HepG2 (cell line): Measurements from ENCODE around the gene JMJD8. TPM values are rescaled to one million over a fixed set of nuclear protein-coding genes. Genes with fewer than 3 reads are reported as not detected.

Experiments used
- ATF1 ChIP-seq: IDR thresholded peaks from 2 replicates; pipeline ENCODE4 v1.6.1; 2016; ENCODE audit warnings: mild to moderate bottlenecking, control low read depth
- GABPB1 ChIP-seq: IDR thresholded peaks from 2 replicates; pipeline ENCODE4 v1.6.1; 2016; ENCODE audit warnings: mild to moderate bottlenecking, missing genetic modification reagents, moderate library complexity, missing compliant biosample characterization
- MIXL1 ChIP-seq: IDR thresholded peaks from 2 replicates; pipeline ENCODE4 v1.6.1; 2016
- NFIC ChIP-seq: IDR thresholded peaks from 2 replicates; pipeline ENCODE4 v1.6.1; 2012; ENCODE audit warnings: mild to moderate bottlenecking, low read length, inconsistent platforms
- PHB2 ChIP-seq: fragments of 450-650 bp; IDR thresholded peaks from 2 replicates; pipeline ENCODE4 v1.6.1; 2018; ENCODE audit not compliant: partially characterized antibody
- RNF2 ChIP-seq: fragments of 450-650 bp; conservative IDR thresholded peaks from 2 replicates; pipeline ENCODE4 v1.6.1; 2016; ENCODE audit warnings: low read depth
- SMARCE1 ChIP-seq: fragments of 450-650 bp; IDR thresholded peaks from 2 replicates; pipeline ENCODE4 v1.6.1; 2017; ENCODE audit warnings: borderline replicate concordance
- SMYD3 ChIP-seq: sonication (generic); formaldehyde crosslinking; IDR thresholded peaks from 2 replicates; pipeline ENCODE4 v1.8.1; 2023; ENCODE audit warnings: mild to moderate bottlenecking, missing genetic modification reagents
- TGIF2 ChIP-seq: IDR thresholded peaks from 2 replicates; pipeline ENCODE4 v1.6.1; 2016; ENCODE audit warnings: control low read depth, missing compliant biosample characterization
- ZBTB1 ChIP-seq: sonication (generic); formaldehyde crosslinking; IDR thresholded peaks from 2 replicates; pipeline ENCODE4 v1.4.0; 2020; ENCODE audit warnings: missing genetic modification reagents, borderline replicate concordance
- ZFP90 ChIP-seq: sonication (generic); formaldehyde crosslinking; IDR thresholded peaks from 2 replicates; pipeline ENCODE4 v1.8.0; 2022; ENCODE audit warnings: missing genetic modification reagents, mild to moderate bottlenecking, inconsistent platforms, borderline replicate concordance
- ZMAT3 ChIP-seq: sonication (generic); formaldehyde crosslinking; conservative IDR thresholded peaks from 2 replicates; pipeline ENCODE4 v1.7.0; 2021; ENCODE audit warnings: missing genetic modification reagents
- ZNF251 ChIP-seq: sonication (generic); formaldehyde crosslinking; IDR thresholded peaks from 2 replicates; pipeline ENCODE4 v1.9.0; 2021; ENCODE audit warnings: mild to moderate bottlenecking, missing genetic modification reagents
- ZNF337 ChIP-seq: sonication (generic); formaldehyde crosslinking; IDR thresholded peaks from 2 replicates; pipeline ENCODE4 v1.5.1; 2020; ENCODE audit warnings: missing genetic modification reagents, low read depth, mild to moderate bottlenecking, borderline replicate concordance
- ZNF557 ChIP-seq: sonication (generic); formaldehyde crosslinking; IDR thresholded peaks from 2 replicates; pipeline ENCODE4 v1.4.0; 2020; ENCODE audit warnings: missing genetic modification reagents
- ZNF589 ChIP-seq: sonication (generic); formaldehyde crosslinking; conservative IDR thresholded peaks from 2 replicates; pipeline ENCODE4 v1.8.0; 2022; ENCODE audit warnings: mild to moderate bottlenecking, moderate library complexity, missing genetic modification reagents
- ZNF773 ChIP-seq: sonication (generic); formaldehyde crosslinking; IDR thresholded peaks from 2 replicates; pipeline ENCODE4 v1.4.0; 2020; ENCODE audit warnings: missing genetic modification reagents, borderline replicate concordance
- ZNF776 ChIP-seq: sonication (generic); formaldehyde crosslinking; IDR thresholded peaks from 2 replicates; pipeline ENCODE4 v1.4.0; 2020; ENCODE audit warnings: mild to moderate bottlenecking, missing genetic modification reagents
- ZSCAN29 ChIP-seq: sonication (generic); formaldehyde crosslinking; conservative IDR thresholded peaks from 2 replicates; pipeline ENCODE4 v1.4.0; 2020; ENCODE audit warnings: mild to moderate bottlenecking, missing genetic modification reagents
- polyA plus RNA-seq, 8 experiments: library from polyadenylated mRNA; depleted of rRNA in 3 of 8; stranded (reverse) in 7 of 8; unstranded in 1 of 8; fragments of >200 nt; fragmentation: Illumina TruSeq in 4 of 8; extraction: Trizol in 4 of 8; gene quantifications; 2 replicates each; pipeline versions ENCODE4 v1.2.1 to v1.2.3, GENCODE V29; 2011 to 2016; ENCODE audit warnings: low read depth in 4 of 8, missing spikeins in 1 of 8, mixed read lengths in 1 of 8; ENCODE audit not compliant: insufficient read depth in 1 of 8
- total RNA-seq, 5 experiments: library from RNA; depleted of rRNA; stranded (reverse); fragments of >200 nt; fragmentation: Illumina TruSeq; extraction: Trizol; gene quantifications; 2 replicates each; pipeline ENCODE4 v1.2.3, GENCODE V29; 2016; ENCODE audit warnings: low read depth in 1 of 5
- TF ChIP-seq, protein P1 (sequence below): sonication (generic); formaldehyde crosslinking; IDR thresholded peaks from 2 replicates; pipeline ENCODE4 v1.4.0; 2020; ENCODE audit warnings: mild to moderate bottlenecking, missing genetic modification reagents
- TF ChIP-seq, protein P2 (sequence below): sonication (generic); formaldehyde crosslinking; IDR thresholded peaks from 2 replicates; pipeline ENCODE4 v1.8.1; 2022; ENCODE audit warnings: mild to moderate bottlenecking, missing genetic modification reagents
- TF ChIP-seq, protein P3 (sequence below): sonication (generic); formaldehyde crosslinking; IDR thresholded peaks from 2 replicates; pipeline ENCODE4 v1.4.0; 2020; ENCODE audit warnings: missing genetic modification reagents
- TF ChIP-seq, protein P4 (sequence below): sonication (generic); formaldehyde crosslinking; IDR thresholded peaks from 2 replicates; pipeline ENCODE4 v1.5.0; 2020; ENCODE audit warnings: mild to moderate bottlenecking, missing genetic modification reagents

The JMJD8 gene
- total and polyA plus RNA-seq, 2 of the 13 experiments (the other 11 are each of a cell fraction or from before 2014, with no cell fraction given), result 2.6 to 11.8 TPM

DNA sequence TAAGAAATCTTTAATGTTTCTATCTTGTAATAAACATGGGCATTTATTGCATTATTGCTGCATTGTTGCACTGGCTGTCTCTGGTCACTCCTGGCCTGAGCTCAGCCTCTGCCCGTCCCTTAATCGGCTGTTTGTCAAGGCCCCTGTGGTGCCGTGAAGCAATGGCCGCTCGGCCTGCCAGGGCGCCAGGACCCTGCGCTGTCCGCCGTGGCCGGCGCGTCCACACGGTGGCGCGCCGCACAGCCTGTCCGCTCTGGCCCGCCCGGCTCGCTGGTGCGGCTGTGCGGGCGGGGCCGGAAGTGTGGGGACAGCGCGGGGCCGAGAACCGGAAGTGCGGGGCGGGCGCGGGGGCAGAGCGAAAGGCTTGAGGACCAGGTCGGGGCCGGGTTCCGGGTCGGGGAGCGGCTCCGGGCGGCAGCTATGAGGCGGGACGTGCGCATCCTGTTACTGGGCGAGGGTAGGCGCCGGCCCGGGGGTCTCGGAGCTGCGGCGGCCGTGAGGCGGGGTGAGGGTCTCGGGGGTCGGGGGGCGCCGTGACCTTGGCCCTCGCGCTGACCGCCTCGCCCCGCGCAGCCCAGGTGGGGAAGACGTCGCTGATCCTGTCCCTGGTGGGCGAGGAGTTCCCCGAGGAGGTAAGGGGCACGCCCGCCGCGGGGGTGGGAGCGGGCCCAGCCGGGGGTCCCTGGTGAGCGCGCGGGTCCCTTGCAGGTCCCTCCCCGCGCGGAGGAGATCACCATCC, 16.2 kb downstream of the JMJD8 start, which contains the start of gene RHOT2 (continued):
- TF ChIP-seq, protein P1, sequence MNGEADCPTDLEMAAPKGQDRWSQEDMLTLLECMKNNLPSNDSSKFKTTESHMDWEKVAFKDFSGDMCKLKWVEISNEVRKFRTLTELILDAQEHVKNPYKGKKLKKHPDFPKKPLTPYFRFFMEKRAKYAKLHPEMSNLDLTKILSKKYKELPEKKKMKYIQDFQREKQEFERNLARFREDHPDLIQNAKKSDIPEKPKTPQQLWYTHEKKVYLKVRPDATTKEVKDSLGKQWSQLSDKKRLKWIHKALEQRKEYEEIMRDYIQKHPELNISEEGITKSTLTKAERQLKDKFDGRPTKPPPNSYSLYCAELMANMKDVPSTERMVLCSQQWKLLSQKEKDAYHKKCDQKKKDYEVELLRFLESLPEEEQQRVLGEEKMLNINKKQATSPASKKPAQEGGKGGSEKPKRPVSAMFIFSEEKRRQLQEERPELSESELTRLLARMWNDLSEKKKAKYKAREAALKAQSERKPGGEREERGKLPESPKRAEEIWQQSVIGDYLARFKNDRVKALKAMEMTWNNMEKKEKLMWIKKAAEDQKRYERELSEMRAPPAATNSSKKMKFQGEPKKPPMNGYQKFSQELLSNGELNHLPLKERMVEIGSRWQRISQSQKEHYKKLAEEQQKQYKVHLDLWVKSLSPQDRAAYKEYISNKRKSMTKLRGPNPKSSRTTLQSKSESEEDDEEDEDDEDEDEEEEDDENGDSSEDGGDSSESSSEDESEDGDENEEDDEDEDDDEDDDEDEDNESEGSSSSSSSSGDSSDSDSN (CRISPR knock-in tag), result peak; percentile 64; the same call in 1 of the 2 replicates
- TF ChIP-seq ZNF776 (CRISPR knock-in tag) (no peak), TGIF2 (CRISPR knock-in tag) (no peak), SMARCE1 (no peak), ZNF589 (no peak), ZNF337 (CRISPR knock-in tag) (peak; percentile 60; the same call in 1 of the 2 replicates), ZNF251 (CRISPR knock-in tag) (no peak), ZSCAN29 (CRISPR knock-in tag) (no peak; the same call in none of the 2 replicates), MIXL1 (CRISPR knock-in tag) (peak; percentile 43), GABPB1 (peak; percentile 95), ZNF557 (CRISPR knock-in tag) (no peak), ZMAT3 (CRISPR knock-in tag) (peak; percentile 78; the same call in 1 of the 2 replicates), ZFP90 (peak; percentile 48; the same call in 1 of the 2 replicates), RNF2 (no peak; the same call in 1 of the 2 replicates), ZNF773 (CRISPR knock-in tag) (peak; percentile 56; the same call in 1 of the 2 replicates), PHB2 (no peak), ATF1 (CRISPR knock-in tag) (no peak), NFIC (no peak), SMYD3 (CRISPR knock-in tag) (no peak), ZBTB1 (CRISPR knock-in tag) (no peak)
- TF ChIP-seq, protein P2, sequence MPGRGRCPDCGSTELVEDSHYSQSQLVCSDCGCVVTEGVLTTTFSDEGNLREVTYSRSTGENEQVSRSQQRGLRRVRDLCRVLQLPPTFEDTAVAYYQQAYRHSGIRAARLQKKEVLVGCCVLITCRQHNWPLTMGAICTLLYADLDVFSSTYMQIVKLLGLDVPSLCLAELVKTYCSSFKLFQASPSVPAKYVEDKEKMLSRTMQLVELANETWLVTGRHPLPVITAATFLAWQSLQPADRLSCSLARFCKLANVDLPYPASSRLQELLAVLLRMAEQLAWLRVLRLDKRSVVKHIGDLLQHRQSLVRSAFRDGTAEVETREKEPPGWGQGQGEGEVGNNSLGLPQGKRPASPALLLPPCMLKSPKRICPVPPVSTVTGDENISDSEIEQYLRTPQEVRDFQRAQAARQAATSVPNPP (CRISPR knock-in tag), result peak; percentile 83; the same call in 1 of the 2 replicates
- TF ChIP-seq, protein P3, sequence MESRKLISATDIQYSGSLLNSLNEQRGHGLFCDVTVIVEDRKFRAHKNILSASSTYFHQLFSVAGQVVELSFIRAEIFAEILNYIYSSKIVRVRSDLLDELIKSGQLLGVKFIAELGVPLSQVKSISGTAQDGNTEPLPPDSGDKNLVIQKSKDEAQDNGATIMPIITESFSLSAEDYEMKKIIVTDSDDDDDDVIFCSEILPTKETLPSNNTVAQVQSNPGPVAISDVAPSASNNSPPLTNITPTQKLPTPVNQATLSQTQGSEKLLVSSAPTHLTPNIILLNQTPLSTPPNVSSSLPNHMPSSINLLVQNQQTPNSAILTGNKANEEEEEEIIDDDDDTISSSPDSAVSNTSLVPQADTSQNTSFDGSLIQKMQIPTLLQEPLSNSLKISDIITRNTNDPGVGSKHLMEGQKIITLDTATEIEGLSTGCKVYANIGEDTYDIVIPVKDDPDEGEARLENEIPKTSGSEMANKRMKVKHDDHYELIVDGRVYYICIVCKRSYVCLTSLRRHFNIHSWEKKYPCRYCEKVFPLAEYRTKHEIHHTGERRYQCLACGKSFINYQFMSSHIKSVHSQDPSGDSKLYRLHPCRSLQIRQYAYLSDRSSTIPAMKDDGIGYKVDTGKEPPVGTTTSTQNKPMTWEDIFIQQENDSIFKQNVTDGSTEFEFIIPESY, result peak; percentile 76
- TF ChIP-seq, protein P4, sequence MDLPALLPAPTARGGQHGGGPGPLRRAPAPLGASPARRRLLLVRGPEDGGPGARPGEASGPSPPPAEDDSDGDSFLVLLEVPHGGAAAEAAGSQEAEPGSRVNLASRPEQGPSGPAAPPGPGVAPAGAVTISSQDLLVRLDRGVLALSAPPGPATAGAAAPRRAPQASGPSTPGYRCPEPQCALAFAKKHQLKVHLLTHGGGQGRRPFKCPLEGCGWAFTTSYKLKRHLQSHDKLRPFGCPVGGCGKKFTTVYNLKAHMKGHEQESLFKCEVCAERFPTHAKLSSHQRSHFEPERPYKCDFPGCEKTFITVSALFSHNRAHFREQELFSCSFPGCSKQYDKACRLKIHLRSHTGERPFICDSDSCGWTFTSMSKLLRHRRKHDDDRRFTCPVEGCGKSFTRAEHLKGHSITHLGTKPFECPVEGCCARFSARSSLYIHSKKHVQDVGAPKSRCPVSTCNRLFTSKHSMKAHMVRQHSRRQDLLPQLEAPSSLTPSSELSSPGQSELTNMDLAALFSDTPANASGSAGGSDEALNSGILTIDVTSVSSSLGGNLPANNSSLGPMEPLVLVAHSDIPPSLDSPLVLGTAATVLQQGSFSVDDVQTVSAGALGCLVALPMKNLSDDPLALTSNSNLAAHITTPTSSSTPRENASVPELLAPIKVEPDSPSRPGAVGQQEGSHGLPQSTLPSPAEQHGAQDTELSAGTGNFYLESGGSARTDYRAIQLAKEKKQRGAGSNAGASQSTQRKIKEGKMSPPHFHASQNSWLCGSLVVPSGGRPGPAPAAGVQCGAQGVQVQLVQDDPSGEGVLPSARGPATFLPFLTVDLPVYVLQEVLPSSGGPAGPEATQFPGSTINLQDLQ, result no peak; the same call in 1 of the 2 replicates
